WTC11 (cell line): Measurements from ENCODE around the gene MYPOP. TPM values are rescaled to one million over a fixed set of nuclear protein-coding genes. Genes with fewer than 3 reads are reported as not detected.

Source experiments
- AFF4 ChIP-seq: sonication (generic); formaldehyde crosslinking; IDR thresholded peaks from 2 replicates; pipeline ENCODE4 v1.8.1; 2023; ENCODE audit warnings: mild to moderate bottlenecking, missing genetic modification reagents, borderline replicate concordance
- AR ChIP-seq: fragments of 250-450 bp; sonication (Bioruptor Pico); IDR thresholded peaks from 2 replicates; pipeline ENCODE4 v1.9.0; 2021; ENCODE audit warnings: mild to moderate bottlenecking
- FOXP4 ChIP-seq: sonication (generic); formaldehyde crosslinking; IDR thresholded peaks from 2 replicates; pipeline ENCODE4 v1.8.0; 2022; ENCODE audit warnings: mild to moderate bottlenecking, missing genetic modification reagents
- JAZF1 ChIP-seq: fragments of 250-450 bp; sonication (Bioruptor Pico); IDR thresholded peaks from 2 replicates; pipeline ENCODE4 v1.9.0; 2021; ENCODE audit warnings: moderate library complexity, mild to moderate bottlenecking, inconsistent platforms
- MYBL2 ChIP-seq: sonication (generic); formaldehyde crosslinking; IDR thresholded peaks from 2 replicates; pipeline ENCODE4 v1.8.1; 2023; ENCODE audit warnings: mild to moderate bottlenecking, moderate library complexity, missing genetic modification reagents
- NFE2L1 ChIP-seq: sonication (generic); formaldehyde crosslinking; IDR thresholded peaks from 2 replicates; pipeline ENCODE4 v1.8.1; 2023; ENCODE audit warnings: missing genetic modification reagents
- NR3C1 ChIP-seq: sonication (generic); formaldehyde crosslinking; conservative IDR thresholded peaks from 2 replicates; pipeline ENCODE4 v1.8.1; 2023; ENCODE audit warnings: low read depth, mild to moderate bottlenecking, missing genetic modification reagents
- RORB ChIP-seq: fragments of 250-450 bp; sonication (Bioruptor Pico); IDR thresholded peaks from 2 replicates; pipeline ENCODE4 v1.9.0; 2021; ENCODE audit warnings: mild to moderate bottlenecking
- SMAD3 ChIP-seq: sonication (generic); formaldehyde crosslinking; IDR thresholded peaks from 2 replicates; pipeline ENCODE4 v1.8.0; 2022; ENCODE audit warnings: missing genetic modification reagents, mild to moderate bottlenecking, borderline replicate concordance
- STAT6 ChIP-seq: sonication (generic); formaldehyde crosslinking; conservative IDR thresholded peaks from 2 replicates; pipeline ENCODE4 v1.8.1; 2023; ENCODE audit warnings: mild to moderate bottlenecking, low read depth, missing genetic modification reagents, moderate library complexity
- USF2 ChIP-seq: sonication (generic); formaldehyde crosslinking; IDR thresholded peaks from 2 replicates; pipeline ENCODE4 v1.8.1; 2023; ENCODE audit warnings: mild to moderate bottlenecking, missing genetic modification reagents, moderate library complexity
- ZBTB21 ChIP-seq: sonication (generic); formaldehyde crosslinking; IDR thresholded peaks from 2 replicates; pipeline ENCODE4 v1.8.1; 2023; ENCODE audit warnings: mild to moderate bottlenecking, missing genetic modification reagents, borderline replicate concordance
- ZNF121 ChIP-seq: sonication (generic); formaldehyde crosslinking; IDR thresholded peaks from 2 replicates; pipeline ENCODE4 v1.8.0; 2023; ENCODE audit warnings: missing genetic modification reagents
- ZNF263 ChIP-seq: sonication (generic); formaldehyde crosslinking; IDR thresholded peaks from 2 replicates; pipeline ENCODE4 v1.8.1; 2022; ENCODE audit warnings: low read depth, mild to moderate bottlenecking, moderate library complexity, missing genetic modification reagents
- ZNF281 ChIP-seq: sonication (generic); formaldehyde crosslinking; IDR thresholded peaks from 2 replicates; pipeline ENCODE4 v1.8.0; 2023; ENCODE audit warnings: mild to moderate bottlenecking, missing genetic modification reagents
- ZNF532 ChIP-seq: fragments of 250-450 bp; sonication (Bioruptor Pico); IDR thresholded peaks from 2 replicates; pipeline ENCODE4 v1.9.0; 2021; ENCODE audit warnings: mild to moderate bottlenecking, borderline replicate concordance
- total RNA-seq: library from RNA; stranded (reverse); gene quantifications from 3 replicates; pipeline ENCODE4 v1.2.3, GENCODE V29; 2021

MYPOP gene
- total RNA-seq, 1 experiment from 2014 or later = 13.6 TPM

- no peak for TF ChIP-seq SMAD3 (CRISPR knock-in tag)
- TF ChIP-seq FOXP4 (CRISPR knock-in tag) = no peak
- TF ChIP-seq ZNF532 (CRISPR knock-in tag) = no peak
- no peak for TF ChIP-seq STAT6
- no peak for TF ChIP-seq NR3C1 (CRISPR knock-in tag)
- no peak for TF ChIP-seq MYBL2 (CRISPR knock-in tag)
- no peak for TF ChIP-seq ZNF281 (CRISPR knock-in tag)
- TF ChIP-seq ZNF121 (CRISPR knock-in tag) = no peak
- no peak for TF ChIP-seq AFF4
- TF ChIP-seq JAZF1 = no peak
- TF ChIP-seq ZNF263 (CRISPR knock-in tag) = no peak
- TF ChIP-seq AR = no peak
- TF ChIP-seq RORB = no peak
- TF ChIP-seq NFE2L1 (CRISPR knock-in tag) = no peak; the same call in 1 of the 2 replicates
- TF ChIP-seq USF2 (CRISPR knock-in tag) = no peak
- TF ChIP-seq ZBTB21 (CRISPR knock-in tag) = no peak
Measured at GRCh38 chr19:45885556-45886426, 16.6 kb downstream of the MYPOP start, which contains the start of gene IRF2BP1 (continued).
